ENCODE data around the gene TNKS2. TPM values are rescaled to one million over a fixed set of nuclear protein-coding genes. Genes with fewer than 3 reads are reported as not detected.

TNKS2 gene
- total and polyA plus RNA-seq, 7 donors = 6.3 to 49.5 (median 29.8) TPM

DNA sequence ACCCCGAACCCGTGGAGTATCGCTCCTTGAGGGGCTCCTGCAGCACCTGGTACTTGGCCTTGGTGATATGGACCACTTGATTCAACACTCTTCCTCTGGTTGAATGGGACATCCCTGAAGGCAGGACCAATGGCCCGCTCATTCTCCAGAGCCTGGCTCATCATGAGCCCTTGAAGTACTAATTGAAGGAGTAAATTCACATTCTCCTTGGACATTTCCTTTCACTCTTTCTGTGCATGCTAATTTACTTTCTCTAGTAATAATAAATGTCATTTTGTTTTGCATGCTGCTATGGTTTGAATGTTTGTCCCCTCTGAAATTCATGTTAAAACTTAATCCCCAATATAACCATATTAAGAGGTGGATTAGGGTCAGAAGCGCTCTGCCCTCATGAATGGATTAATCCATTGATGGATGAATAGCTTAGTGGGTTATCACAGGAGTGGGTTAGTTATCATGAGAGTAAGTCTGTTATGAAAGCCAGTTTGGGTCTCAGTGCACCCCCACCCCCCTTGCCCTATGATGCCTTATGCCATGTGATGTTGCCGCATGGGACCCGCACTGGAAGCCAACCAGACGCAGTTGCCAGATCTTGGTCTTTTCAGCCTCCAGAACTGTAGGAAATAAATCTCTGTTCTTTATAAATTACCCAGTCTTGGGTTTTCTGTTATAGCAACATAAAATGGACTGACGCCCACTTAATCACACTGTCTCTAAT lies 87.3 kb downstream of the TNKS2 start:
- TF ChIP-seq CTCF (IDR thresholded peaks at IDR 0.05) = no peak
- H3K4me1 ChIP-seq = peaks cover 12% of the 10 kb centered on the region
- no peaks in the 10 kb centered on the region for H3K27me3 ChIP-seq (ENCODE audit: insufficient read depth in 3 of 3, low read length in 2 of 3)
- intact Hi-C loops (cut with DNase I) = no loop called here
- ATAC-seq (no peak), DNase-seq (no peak)
- WGBS, 3 donors = 94 to 97% (median 97%) methylated on average over 9 of the region's 9 CpGs
- no peaks in the 10 kb centered on the region for H3K36me3 ChIP-seq (ENCODE audit: insufficient read depth in 1 of 2, low read depth in 1 of 2)
- H3K9me3 ChIP-seq = no peaks in the 10 kb centered on the region
- no peak overlapping the region for H3K27ac ChIP-seq
- no peak overlapping the region for H3K4me3 ChIP-seq

DNA sequence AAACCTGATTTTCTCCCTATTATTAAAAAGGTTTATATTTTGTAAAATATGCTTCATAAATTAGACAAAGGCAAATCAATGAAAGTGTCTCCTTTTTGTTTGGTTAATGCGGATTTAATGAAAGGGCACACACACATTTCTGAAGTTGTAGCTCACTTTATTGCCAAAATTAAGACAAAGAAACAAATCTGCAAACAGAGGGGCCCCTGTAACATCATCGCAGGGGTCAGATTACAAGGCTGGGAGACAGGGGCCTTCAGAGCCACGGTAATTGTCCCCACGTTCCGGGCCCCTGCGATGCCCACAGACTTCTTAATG lies 88.7 kb downstream of the TNKS2 start:
- no peaks in the 10 kb centered on the region for H3K27me3 ChIP-seq (ENCODE audit: insufficient read depth in 3 of 3, low read length in 2 of 3)
- H3K9me3 ChIP-seq = no peaks in the 10 kb centered on the region
- ATAC-seq = no peak
- TF ChIP-seq CTCF (IDR thresholded peaks at IDR 0.05) = no peak
- intact Hi-C loops (cut with DNase I) = no loop called here
- H3K4me1 ChIP-seq = peaks cover 12% of the 10 kb centered on the region
- no peak overlapping the region for H3K27ac ChIP-seq
- peak overlapping the region; percentile 77 for H3K4me3 ChIP-seq
- no peaks in the 10 kb centered on the region for H3K36me3 ChIP-seq (ENCODE audit: insufficient read depth in 1 of 2, low read depth in 1 of 2)
- 21 to 24% (median 21%) methylated on average over 6 of the region's 6 CpGs for WGBS, 3 donors
- DNase-seq = no peak

- intact Hi-C loops (cut with DNase I) = no loop called here
- no peak overlapping the region for H3K27ac ChIP-seq
- WGBS, 3 donors = 0 to 1% (median 1%) methylated on average over 59 of the region's 59 CpGs
These were observed 89.2 kb downstream of the TNKS2 start for GRCh38 chr10:91887272-91888076.

DNA sequence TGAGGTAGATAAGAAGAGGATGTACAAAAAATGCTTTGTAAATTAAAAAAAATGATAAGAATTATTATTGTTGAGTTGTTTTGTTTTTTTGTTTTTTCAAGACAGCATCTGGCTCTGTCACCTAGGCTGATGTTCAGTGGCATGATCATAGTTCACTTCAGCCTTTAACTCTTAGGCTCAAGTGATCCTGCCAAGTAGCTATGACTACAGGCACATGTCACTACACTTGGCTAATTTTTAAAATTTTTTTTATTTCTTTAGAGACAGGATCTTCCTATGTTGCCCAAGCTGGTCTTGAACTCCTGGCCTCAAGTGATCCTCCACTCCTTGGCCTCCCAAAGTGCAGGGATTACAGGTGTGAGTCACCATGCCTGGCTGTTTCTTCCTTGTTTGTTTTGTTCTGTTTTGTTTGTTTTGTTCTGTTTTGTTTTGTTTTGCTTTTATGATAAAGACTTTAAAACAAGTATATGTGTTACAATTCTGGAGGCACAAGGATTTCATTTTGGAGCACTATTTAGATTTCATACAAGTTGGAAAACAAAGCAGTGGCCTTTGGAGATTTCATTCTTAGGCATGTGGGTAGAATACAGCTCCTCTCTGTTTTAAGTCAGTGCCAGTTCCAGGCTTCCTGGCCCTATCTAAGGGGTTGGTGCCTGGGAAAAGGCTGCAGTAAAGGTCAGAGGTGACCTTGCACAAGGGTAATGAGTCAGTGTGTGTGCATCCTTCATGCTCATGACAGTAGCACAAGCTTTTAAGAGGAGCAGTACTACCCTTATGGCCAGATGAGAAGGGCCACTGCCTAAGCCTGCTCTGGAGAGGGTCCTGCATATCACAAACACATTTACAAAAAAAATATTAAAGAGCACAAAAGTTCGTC lies 93.1 kb downstream of the TNKS2 start:
- TF ChIP-seq CTCF (IDR thresholded peaks at IDR 0.05) = no peak
- Histone ChIP-seq H3K9me3 (no peaks in the 10 kb centered on the region), H3K27ac (no peak overlapping the region), H3K36me3 (ENCODE audit: insufficient read depth in 1 of 2, low read depth in 1 of 2) (no peaks in the 10 kb centered on the region), H3K27me3 (ENCODE audit: insufficient read depth in 3 of 3, low read length in 2 of 3) (no peaks in the 10 kb centered on the region), H3K4me1 (peaks cover 6% of the 10 kb centered on the region), H3K4me3 (no peak overlapping the region)
- WGBS, 3 donors = 87 to 100% (median 94%) methylated on average over 1 of the region's 1 CpG
- DNase-seq (no peak), ATAC-seq (no peak)
- intact Hi-C loops (cut with DNase I) = loop anchor here in 1 of 2 donors (10.0 kb wide), 1 partner anchor 147 kb away; no protein-coding TSS in a partner anchor

More at GRCh38 chr10:91887272-91888076, 89.2 kb downstream of the TNKS2 start:
- TF ChIP-seq CTCF (IDR thresholded peaks at IDR 0.05) = no peak
- H3K27me3 ChIP-seq (ENCODE audit: insufficient read depth in 3 of 3, low read length in 2 of 3) = no peaks in the 10 kb centered on the region
- no peaks in the 10 kb centered on the region for H3K36me3 ChIP-seq (ENCODE audit: insufficient read depth in 1 of 2, low read depth in 1 of 2)
- peak; percentile 33 to 57 for DNase-seq
- ATAC-seq = peak; percentile 45 to 69 (median 60)
- no peaks in the 10 kb centered on the region for H3K9me3 ChIP-seq
- peak overlapping the region; percentile 77 for H3K4me3 ChIP-seq
- peaks cover 12% of the 10 kb centered on the region for H3K4me1 ChIP-seq
